H9 (cell line): Measurements from ENCODE around the gene MRPL51. TPM values are rescaled to one million over a fixed set of nuclear protein-coding genes. Genes with fewer than 3 reads are reported as not detected.

Source experiments
- DNase-seq: peaks from one replicate; pipeline ENCODE4 v3.0.0-alpha.2; 2017
- H2AFZ ChIP-seq: one replicate; pipeline ENCODE4 v1.6.1; 2013; ENCODE audit warnings: mild to moderate bottlenecking, low read length, control low read depth, moderate library complexity
- H2AK5ac ChIP-seq: 2 replicates; pipeline ENCODE4 v1.6.1; 2013; ENCODE audit warnings: low read length, control low read depth, mixed read lengths; ENCODE audit not compliant: insufficient read length
- H2BK120ac ChIP-seq: one replicate; pipeline ENCODE4 v1.6.1; 2013; ENCODE audit warnings: low read depth, mild to moderate bottlenecking, low read length, control low read depth, inconsistent platforms; ENCODE audit not compliant: poor library complexity, severe bottlenecking
- H2BK12ac ChIP-seq: 2 replicates; pipeline ENCODE4 v1.6.1; 2013; ENCODE audit warnings: low read length, control low read depth, mixed read lengths, low read depth; ENCODE audit not compliant: insufficient read length
- H2BK15ac ChIP-seq: 2 replicates; pipeline ENCODE4 v1.6.1; 2013; ENCODE audit warnings: low read depth, low read length, control low read depth
- H2BK20ac ChIP-seq: one replicate; pipeline ENCODE4 v1.6.1; 2013; ENCODE audit warnings: low read depth, mild to moderate bottlenecking, low read length, control low read depth, inconsistent platforms; ENCODE audit not compliant: poor library complexity, severe bottlenecking
- H2BK5ac ChIP-seq: 2 replicates; pipeline ENCODE4 v1.6.1; 2013; ENCODE audit warnings: low read length, control low read depth, mixed read lengths; ENCODE audit not compliant: insufficient read length
- H3K14ac ChIP-seq: 2 replicates; pipeline ENCODE4 v1.6.1; 2013; ENCODE audit warnings: low read length, control low read depth; ENCODE audit not compliant: insufficient read depth
- H3K18ac ChIP-seq: 2 replicates; pipeline ENCODE4 v1.6.1; 2013; ENCODE audit warnings: low read depth, mild to moderate bottlenecking, mixed read lengths, low read length, control low read depth; ENCODE audit not compliant: insufficient read length
- H3K23ac ChIP-seq: 2 replicates; pipeline ENCODE4 v1.6.1; 2013; ENCODE audit warnings: low read length, control low read depth, mixed read lengths, low read depth; ENCODE audit not compliant: insufficient read length
- H3K23me2 ChIP-seq: 2 replicates; pipeline ENCODE4 v1.6.1; 2013; ENCODE audit warnings: low read depth, mild to moderate bottlenecking, mixed read lengths, low read length, control low read depth; ENCODE audit not compliant: insufficient read length, poor library complexity, severe bottlenecking
- H3K27ac ChIP-seq: 2 replicates; pipeline ENCODE4 v1.5.1; 2013; ENCODE audit warnings: low read length, control low read depth, mixed read lengths, low read depth; ENCODE audit not compliant: insufficient read length
- H3K27me3 ChIP-seq: 2 replicates; pipeline ENCODE4 v1.6.1; 2013; ENCODE audit warnings: low read length, control low read depth, inconsistent platforms; ENCODE audit not compliant: insufficient read depth
- H3K4ac ChIP-seq: 2 replicates; pipeline ENCODE4 v1.6.1; 2013; ENCODE audit warnings: low read depth, mild to moderate bottlenecking, control low read depth, inconsistent platforms, low read length, moderate library complexity
- H3K4me1 ChIP-seq: 2 replicates; pipeline ENCODE4 v1.6.1; 2013; ENCODE audit warnings: low read length, control low read depth, inconsistent platforms; ENCODE audit not compliant: insufficient read depth
- H3K4me2 ChIP-seq: 2 replicates; pipeline ENCODE4 v1.6.1; 2013; ENCODE audit warnings: low read length, control low read depth, mixed read lengths; ENCODE audit not compliant: insufficient read length, insufficient read depth
- H3K56ac ChIP-seq: 2 replicates; pipeline ENCODE4 v1.6.1; 2013; ENCODE audit warnings: low read depth, mild to moderate bottlenecking, mixed read lengths, low read length, control low read depth; ENCODE audit not compliant: insufficient read length
- H3K79me1 ChIP-seq: 2 replicates; pipeline ENCODE4 v1.6.1; 2013; ENCODE audit warnings: low read depth, mild to moderate bottlenecking, moderate library complexity, low read length, control low read depth, inconsistent platforms; ENCODE audit not compliant: insufficient read depth, poor library complexity, severe bottlenecking
- H3K79me2 ChIP-seq: 2 replicates; pipeline ENCODE4 v1.6.1; 2013; ENCODE audit warnings: low read length, control low read depth, inconsistent platforms; ENCODE audit not compliant: insufficient read depth
- H3K9ac ChIP-seq: 2 replicates; pipeline ENCODE4 v1.6.1; 2013; ENCODE audit warnings: low read length, control low read depth, mixed read lengths; ENCODE audit not compliant: insufficient read length; ENCODE audit errors: extremely low read depth
- H3K9me3 ChIP-seq: one replicate; pipeline ENCODE4 v1.6.1; 2013; ENCODE audit warnings: low read depth, low read length, inconsistent platforms; ENCODE audit not compliant: control insufficient read depth
- H3T11ph ChIP-seq: one replicate; pipeline ENCODE4 v1.6.1; 2013; ENCODE audit warnings: mild to moderate bottlenecking, low read length, control low read depth, inconsistent platforms
- H4K20me1 ChIP-seq: one replicate; pipeline ENCODE4 v1.6.1; 2013; ENCODE audit not compliant: control insufficient read depth, insufficient read length, insufficient read depth
- H4K5ac ChIP-seq: 2 replicates; pipeline ENCODE4 v1.6.1; 2013; ENCODE audit warnings: low read depth, mild to moderate bottlenecking, mixed read lengths, low read length, control low read depth; ENCODE audit not compliant: insufficient read length
- H4K8ac ChIP-seq: replicated peaks from 2 replicates; pipeline ENCODE4 v1.6.1; 2013; ENCODE audit warnings: low read length, control low read depth, mixed read lengths, low read depth; ENCODE audit not compliant: insufficient read length
- H4K91ac ChIP-seq: 2 replicates; pipeline ENCODE4 v1.6.1; 2013; ENCODE audit warnings: low read depth, mild to moderate bottlenecking, moderate library complexity, mixed read lengths, low read length, control low read depth; ENCODE audit not compliant: insufficient read length
- H3K27ac Mint-ChIP-seq, 3 experiments: 2 replicates in 2 of 3; 3 replicates in 1 of 3; pipeline ENCODE4 v1.8.0; 2020 to 2021; ENCODE audit warnings: mixed read lengths in 3 of 3, mild to moderate bottlenecking in 1 of 3, moderate library complexity in 1 of 3
- H3K27me3 Mint-ChIP-seq: 2 replicates; pipeline ENCODE4 v1.8.0; 2021; ENCODE audit warnings: low read depth, mild to moderate bottlenecking, moderate library complexity, mixed read lengths
- H3K36me3 Mint-ChIP-seq, 3 experiments: 2 replicates in 2 of 3; 3 replicates in 1 of 3; pipeline ENCODE4 v1.8.0; 2020 to 2021; ENCODE audit warnings: low read depth in 3 of 3, mixed read lengths in 3 of 3; ENCODE audit not compliant: insufficient read depth in 1 of 3
- H3K4me1 Mint-ChIP-seq, 2 experiments: 2 replicates each; pipeline ENCODE4 v1.8.0; 2020; ENCODE audit warnings: mixed read lengths in 2 of 2
- H3K4me3 Mint-ChIP-seq, 2 experiments: 2 replicates in 1 of 2; 3 replicates in 1 of 2; pipeline ENCODE4 v1.8.0; 2020 to 2021; ENCODE audit warnings: mild to moderate bottlenecking in 2 of 2, mixed read lengths in 2 of 2, moderate library complexity in 1 of 2
- H3K9me3 Mint-ChIP-seq, 2 experiments: 2 replicates in 1 of 2; 3 replicates in 1 of 2; pipeline ENCODE4 v1.8.0; 2020; ENCODE audit warnings: mild to moderate bottlenecking in 2 of 2, mixed read lengths in 2 of 2, moderate library complexity in 1 of 2
- CTCF ChIP-seq: fragments of 200-600 bp; sonication (generic); conservative IDR thresholded peaks from 3 replicates; pipeline ENCODE4 v1.8.0; 2021; ENCODE audit warnings: antibody characterized with exemption, mild to moderate bottlenecking
- WGBS: extraction: QIAGEN DNeasy Blood & Tissue Kit; methylation state at CpG from one replicate; pipeline ENCODE4 v1.1.7; 2013; ENCODE audit warnings: missing lambda C conversion rate, low lambda C conversion rate, mixed read lengths; ENCODE audit not compliant: insufficient read length; ENCODE audit errors: extremely low coverage; 5-methylcytosine and 5-hydroxymethylcytosine counted together
- total RNA-seq: library from RNA; stranded (reverse); gene quantifications from 2 replicates; pipeline ENCODE4 v1.2.1, GENCODE V29; 2021

The MRPL51 gene
- total RNA-seq, 1 experiment from 2014 or later: 329 TPM

- Histone ChIP-seq H4K5ac (no peak overlapping the region), H3K4ac (no peak overlapping the region), H3K4me1 (no peaks in the 10 kb centered on the region), H2BK20ac (no peak overlapping the region), H3K23ac (no peak overlapping the region), H3K79me1 (no peaks in the 10 kb centered on the region), H3T11ph (no peak overlapping the region), H2BK12ac (no peak overlapping the region), H2AFZ (no peak overlapping the region), H3K4me2 (no peak overlapping the region), H4K8ac (no peak overlapping the region), H3K23me2 (no peaks in the 10 kb centered on the region), H3K9ac (no peak overlapping the region), H3K27ac (no peak overlapping the region), H3K14ac (no peak overlapping the region), H2BK15ac (no peak overlapping the region), H2BK5ac (no peak overlapping the region), H2AK5ac (no peak overlapping the region), H4K91ac (no peak overlapping the region), H4K20me1 (no peaks in the 10 kb centered on the region), H3K9me3 (no peaks in the 10 kb centered on the region), H3K18ac (no peak overlapping the region), H3K56ac (no peak overlapping the region), H3K27me3 (no peaks in the 10 kb centered on the region; the same call in 1 of the 2 replicates), H2BK120ac (no peak overlapping the region), H3K79me2 (no peaks in the 10 kb centered on the region)
- Mint-ChIP-seq H3K36me3 (no peaks in the 10 kb centered on the region; a peak in 1 of 7 replicates), H3K27me3 (no peaks in the 10 kb centered on the region), H3K4me1 (peaks cover 8 to 21% of the 10 kb centered on the region in 2 experiments), H3K4me3 (no peak overlapping the region), H3K9me3 (no peaks in the 10 kb centered on the region), H3K27ac (no peak overlapping the region)
- TF ChIP-seq CTCF: no peak
- WGBS: no CpG with 5 or more reads among the region's 9 CpGs
- DNase-seq: no peak
These were observed 50.2 kb downstream of the MRPL51 start for GRCh38 chr12:6442836-6443235.

Other genes starting within 250 kb of the MRPL51 start
- gene PLEKHG6, start 182.6 kb downstream of the MRPL51 start, total RNA-seq: 17.7 and 20.0 TPM in 2 replicates
- 55.9 and 59.9 TPM in 2 replicates for gene TNFRSF1A, start 151.2 kb downstream of the MRPL51 start, total RNA-seq
- 104 and 111 TPM in 2 replicates for gene SCNN1A, start 117.7 kb downstream of the MRPL51 start, total RNA-seq
- 3.4 and 4.8 TPM in 2 replicates for gene LTBR, start 109.1 kb downstream of the MRPL51 start, total RNA-seq
- gene CD27, start 48.3 kb downstream of the MRPL51 start, total RNA-seq: 0.29 and 0.37 TPM in 2 replicates
- gene TAPBPL, start 41.2 kb downstream of the MRPL51 start, total RNA-seq: 1.4 and 2.3 TPM in 2 replicates
- 10.3 TPM in 2 replicates for gene VAMP1, start 22.6 kb downstream of the MRPL51 start, total RNA-seq
- gene NCAPD2, start 840 bp upstream of the MRPL51 start, total RNA-seq: 105 and 114 TPM in 2 replicates
- 4,581 and 4,651 TPM in 2 replicates for gene GAPDH, start 41.3 kb upstream of the MRPL51 start, total RNA-seq
- gene IFFO1, start 62.8 kb upstream of the MRPL51 start, total RNA-seq: 16.3 and 17.9 TPM in 2 replicates
- 136 and 137 TPM in 2 replicates for gene NOP2, start 75.0 kb upstream of the MRPL51 start, total RNA-seq
- 334 and 346 TPM in 2 replicates for gene CHD4, start 114.1 kb upstream of the MRPL51 start, total RNA-seq
- gene LPAR5, start 142.7 kb upstream of the MRPL51 start, total RNA-seq: 0.22 TPM in 2 replicates
- gene ACRBP, start 154.2 kb upstream of the MRPL51 start, total RNA-seq: 1.3 and 1.9 TPM in 2 replicates
- gene ING4, start 169.9 kb upstream of the MRPL51 start, total RNA-seq: 20.1 TPM in 2 replicates
- gene ZNF384, start 196.1 kb upstream of the MRPL51 start, total RNA-seq: 83.5 and 88.0 TPM in 2 replicates
- gene PIANP, start 207.6 kb upstream of the MRPL51 start, total RNA-seq: 5.2 and 6.6 TPM in 2 replicates
- gene COPS7A, start 230.8 kb upstream of the MRPL51 start, total RNA-seq: 34.2 and 35.9 TPM in 2 replicates